GM12878 (cell line): ENCODE measurements around the gene TRIM47. TPM values are rescaled to one million over a fixed set of nuclear protein-coding genes. Genes with fewer than 3 reads are reported as not detected.

Source experiments
- ATAC-seq: fragments of 200-7000 bp; cut with Tn5 transposase; 3 replicates; pipeline ENCODE4 v1.9.1; 2020; ENCODE audit warnings: mild to moderate bottlenecking, moderate library complexity
- BruUV-seq: library from RNA; stranded (reverse); fragments of 400-500 nt; replicated peaks from 2 replicates; lab custom pipeline; 2021; lab: Mats Ljungman, UMichigan
- CTCF ChIA-PET: fragments of 300-600 bp; sonication (Branson Sonifier 250); formaldehyde crosslinking; extraction: SDS; loops from one replicate; lab custom pipeline; 2021; ENCODE audit warnings: inconsistent platforms; lab: Yijun Ruan, JAX
- POLR2A ChIA-PET: fragments of 350-600 bp; formaldehyde crosslinking; extraction: SDS; loops from one replicate; lab custom pipeline; 2021; ENCODE audit warnings: inconsistent platforms; lab: Charles Lee
- RAD21 ChIA-PET: fragments of 300-600 bp; sonication (Branson Sonifier 250); formaldehyde crosslinking; loops from one replicate; lab custom pipeline; 2023; ENCODE audit warnings: antibody characterized with exemption; ENCODE audit not compliant: unreplicated experiment; lab: Charles Lee
- SMC1A ChIA-PET: fragments of 300-600 bp; sonication (Branson Sonifier 250); formaldehyde crosslinking; loops from one replicate; lab custom pipeline; 2023; ENCODE audit not compliant: unreplicated experiment, uncharacterized antibody; lab: Charles Lee
- DNase-seq: peaks from one replicate; pipeline ENCODE4 v3.0.0-alpha.2; 2011; ENCODE audit warnings: low read depth, low spot score
- FAIRE-seq: peaks from 3 replicates; lab custom pipeline; 2011; peaks lifted over from hg19 to GRCh38; lab: Jason Lieb, UNC
- H2AFZ ChIP-seq: 2 replicates; pipeline ENCODE4 v1.6.0; 2011; ENCODE audit warnings: low read depth, low read length, control low read depth; ENCODE audit not compliant: control insufficient read depth
- H3K27ac ChIP-seq: 2 replicates; pipeline ENCODE4 v1.5.1; 2011; ENCODE audit warnings: control low read depth; ENCODE audit not compliant: control insufficient read depth, insufficient read depth
- H3K27me3 ChIP-seq, 2 experiments: replicated peaks in 1 of 2; 2 replicates each; pipeline versions ENCODE4 v1.6.0 to v1.6.1; 2011; ENCODE audit warnings: low read length in 1 of 2; ENCODE audit not compliant: control insufficient read depth in 2 of 2, insufficient read depth in 2 of 2
- H3K36me3 ChIP-seq, 2 experiments: 2 replicates each; pipeline ENCODE4 v1.5.1; 2011; ENCODE audit warnings: low read length in 1 of 2; ENCODE audit not compliant: control insufficient read depth in 2 of 2, insufficient read depth in 2 of 2
- H3K4me1 ChIP-seq: 2 replicates; pipeline ENCODE4 v1.6.1; 2011; ENCODE audit warnings: mild to moderate bottlenecking, low read length, moderate library complexity, mixed read lengths; ENCODE audit not compliant: control insufficient read depth, insufficient read depth
- H3K4me2 ChIP-seq: 2 replicates; pipeline ENCODE4 v1.6.0; 2011; ENCODE audit warnings: control low read depth; ENCODE audit not compliant: control insufficient read depth, insufficient read depth
- H3K4me3 ChIP-seq: fragments of 200-600 bp; sonication (generic); 2 replicates; pipeline ENCODE4 v1.5.1; 2016
- H3K79me2 ChIP-seq: 2 replicates; pipeline ENCODE4 v1.6.0; 2011; ENCODE audit warnings: low read length; ENCODE audit not compliant: control insufficient read depth, insufficient read depth
- H3K9ac ChIP-seq: 2 replicates; pipeline ENCODE4 v1.8.0; 2011; ENCODE audit warnings: low read length, control low read depth, mixed read lengths; ENCODE audit not compliant: control insufficient read depth, insufficient read depth
- H3K9me3 ChIP-seq: replicated peaks from 3 replicates; pipeline ENCODE4 v1.5.1; 2011; ENCODE audit warnings: mild to moderate bottlenecking, low read length; ENCODE audit not compliant: control insufficient read depth, insufficient read depth
- H4K20me1 ChIP-seq: 2 replicates; pipeline ENCODE4 v1.6.0; 2011; ENCODE audit not compliant: control insufficient read depth, insufficient read depth
- ATF7 ChIP-seq: fragments of 450-650 bp; IDR thresholded peaks from 2 replicates; pipeline ENCODE4 v1.6.1; 2016; ENCODE audit warnings: low read depth, mild to moderate bottlenecking
- BMI1 ChIP-seq: fragments of 450-650 bp; IDR thresholded peaks from 2 replicates; pipeline ENCODE4 v1.6.1; 2016; ENCODE audit warnings: mild to moderate bottlenecking, moderate library complexity, borderline replicate concordance
- CHD4 ChIP-seq: fragments of 200-600 bp; sonication (generic); IDR thresholded peaks from 2 replicates; pipeline ENCODE4 v1.6.1; 2016; ENCODE audit warnings: mild to moderate bottlenecking
- ETV6 ChIP-seq, 2 experiments: fragments of 450-650 bp in 1 of 2; IDR thresholded peaks in 1 of 2; conservative IDR thresholded peaks in 1 of 2; 2 replicates each; pipeline ENCODE4 v1.6.1; 2014; ENCODE audit warnings: antibody characterized with exemption in 1 of 2, borderline replicate concordance in 1 of 2, low read depth in 1 of 2, mild to moderate bottlenecking in 1 of 2, moderate library complexity in 1 of 2
- HDGF ChIP-seq: fragments of 450-650 bp; IDR thresholded peaks from 2 replicates; pipeline ENCODE4 v1.6.1; 2016; ENCODE audit warnings: antibody characterized with exemption
- IKZF2 ChIP-seq, 2 experiments: fragments of 450-650 bp; IDR thresholded peaks; 2 replicates each; pipeline ENCODE4 v1.6.1; 2017; ENCODE audit warnings: mild to moderate bottlenecking in 2 of 2, moderate library complexity in 2 of 2
- MAX ChIP-seq: IDR thresholded peaks from 2 replicates; pipeline ENCODE4 v1.6.1; 2012; ENCODE audit warnings: low read depth, low read length, improper control_type of control experiment
- SIN3A ChIP-seq: IDR thresholded peaks from 2 replicates; pipeline ENCODE4 v1.6.1; 2012; ENCODE audit warnings: low read depth, low read length, improper control_type of control experiment
- SPI1 ChIP-seq: IDR thresholded peaks from 2 replicates; pipeline ENCODE4 v1.6.1; 2011; ENCODE audit warnings: low read depth, mild to moderate bottlenecking, low read length, moderate library complexity, borderline replicate concordance; ENCODE audit not compliant: insufficient read depth
- TCF7 ChIP-seq: IDR thresholded peaks from 2 replicates; pipeline ENCODE4 v1.6.1; 2014; ENCODE audit warnings: antibody characterized with exemption, borderline replicate concordance
- ZBED1 ChIP-seq: IDR thresholded peaks from 2 replicates; pipeline ENCODE4 v1.6.1; 2016; ENCODE audit warnings: borderline replicate concordance
- ZBTB40 ChIP-seq: fragments of 450-650 bp; IDR thresholded peaks from 2 replicates; pipeline ENCODE4 v1.6.1; 2016; ENCODE audit warnings: mild to moderate bottlenecking, moderate library complexity, borderline replicate concordance
- whole genome bisulfite sequencing: methylation state at CpG from one replicate; pipeline ENCODE4 v1.1.6; 2016; ENCODE audit warnings: low lambda C conversion rate; ENCODE audit not compliant: insufficient replicate concordance, insufficient coverage; ENCODE audit errors: missing lambda C conversion rate; 5-methylcytosine and 5-hydroxymethylcytosine counted together
- in situ Hi-C: fragments of 300-500 bp; cut with MboI; formaldehyde crosslinking; loops from 9 replicates; pipeline ENCODE4 v1.14.3; 2018; ENCODE audit warnings: mixed read lengths
- intact Hi-C: fragments of 100-400 bp; cut with micrococcal nuclease; formaldehyde crosslinking; loops from one replicate; pipeline ENCODE4 v1.14.2; 2022; ENCODE audit not compliant: unreplicated experiment
- polyA plus RNA-seq, 11 experiments: library from polyadenylated mRNA; depleted of rRNA in 4 of 11; unstranded in 6 of 11; stranded (reverse) in 5 of 11; fragments of >200 nt; fragmentation: Nextera tagmentation in 4 of 11; fragmentation: Illumina TruSeq in 1 of 11; extraction: Ambion mirVana in 4 of 11; extraction: Trizol in 1 of 11; gene quantifications; 1 replicate in 1 of 11; 2 replicates in 10 of 11; pipeline versions ENCODE4 v1.2.1 to v1.2.3, GENCODE V29; 2011 to 2016; ENCODE audit warnings: inconsistent platforms in 2 of 11, missing spikeins in 2 of 11, low read depth in 1 of 11
- total RNA-seq, 4 experiments: library from RNA; depleted of rRNA in 3 of 4; stranded (reverse); fragments of >200 nt in 3 of 4; fragmentation: Illumina TruSeq in 1 of 4; extraction: Trizol in 1 of 4; gene quantifications; 2 replicates each; pipeline versions ENCODE4 v1.2.1 to v1.2.3, GENCODE V29; 2013 to 2021
- TF ChIP-seq, protein P1 (sequence below): IDR thresholded peaks from 2 replicates; pipeline ENCODE4 v1.6.1; 2012; ENCODE audit warnings: mild to moderate bottlenecking, low read depth, low read length

The TRIM47 gene
- total and polyA plus RNA-seq, 10 of the 15 experiments (the other 5 are each of a cell fraction or from before 2014, with no cell fraction given) = 0.35 to 9.7 (median 5.3) TPM

DNA sequence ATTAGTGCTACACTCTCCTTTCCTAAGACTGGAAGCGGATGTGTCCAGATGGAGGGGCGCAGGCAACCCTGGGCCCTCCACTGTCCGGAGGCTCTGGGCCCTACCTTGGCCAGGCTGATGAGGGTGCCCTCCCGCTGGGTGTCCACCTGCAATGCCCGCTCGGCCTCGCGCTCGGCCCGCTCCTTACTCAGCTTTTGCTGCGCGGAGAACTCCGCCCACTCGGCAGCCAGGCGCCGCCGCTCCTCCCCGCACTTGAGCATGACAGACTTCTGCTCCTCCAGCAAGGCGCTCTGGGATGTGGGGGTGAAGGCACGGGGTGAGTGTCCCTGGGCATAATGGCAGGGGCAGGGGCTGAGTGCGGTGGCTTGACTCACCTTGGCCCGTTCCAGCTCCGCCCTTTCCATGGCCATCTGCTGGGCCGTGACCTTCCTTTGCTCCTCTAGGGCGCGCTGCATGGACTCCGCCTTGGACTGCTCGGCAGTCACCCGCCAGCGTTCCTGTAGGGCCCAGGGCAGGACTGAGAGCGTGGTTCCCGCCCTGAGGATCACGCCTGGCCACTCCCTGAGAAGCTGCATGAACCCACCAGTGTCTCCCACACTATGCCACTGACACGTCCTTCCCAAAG is 36.4 kb upstream of the TRIM47 start (continued):
- TF ChIP-seq MAX (no peak), BMI1 (no peak), SPI1 (no peak), ZBTB40 (no peak), TCF7 (no peak)

- Histone ChIP-seq H3K27me3 (no peaks in the 10 kb centered on the region), H3K4me3 (no peak overlapping the region), H3K9ac (no peak overlapping the region), H2AFZ (no peak overlapping the region), H3K36me3 (no peaks in the 10 kb centered on the region), H3K9me3 (no peaks in the 10 kb centered on the region), H4K20me1 (no peaks in the 10 kb centered on the region), H3K79me2 (no peaks in the 10 kb centered on the region), H3K27ac (no peak overlapping the region), H3K4me2 (no peak overlapping the region), H3K4me1 (no peaks in the 10 kb centered on the region)
- ATAC-seq (no peak), DNase-seq (no peak), FAIRE-seq (no peak)
- SMC1A ChIA-PET = no interaction called here
- no TSS peak for BruUV-seq
- WGBS = 90% methylated on average over 24 of the region's 32 CpGs
- CTCF ChIA-PET = no interaction called here
- intact Hi-C loops (no loop called here), in situ Hi-C loops (no loop called here)
- RAD21 ChIA-PET = no interaction called here
- POLR2A ChIA-PET = interaction anchor here (0.6 kb wide), 1 partner anchor 536 kb away, joined by 4 read pairs; no protein-coding TSS in a partner anchor
- TF ChIP-seq IKZF2 (IDR thresholded peaks at IDR 0.05) (no peak), CHD4 (no peak), ZBED1 (no peak), ETV6 (conservative IDR thresholded peaks at IDR 0.05 in 1 of 2, IDR thresholded peaks at IDR 0.05 in 1 of 2; ENCODE audit: borderline replicate concordance in 1 of 2, low read depth in 1 of 2) (no peak), ATF7 (no peak), SPI1 (no peak), SIN3A (no peak), HDGF (no peak)
- TF ChIP-seq, protein P1, sequence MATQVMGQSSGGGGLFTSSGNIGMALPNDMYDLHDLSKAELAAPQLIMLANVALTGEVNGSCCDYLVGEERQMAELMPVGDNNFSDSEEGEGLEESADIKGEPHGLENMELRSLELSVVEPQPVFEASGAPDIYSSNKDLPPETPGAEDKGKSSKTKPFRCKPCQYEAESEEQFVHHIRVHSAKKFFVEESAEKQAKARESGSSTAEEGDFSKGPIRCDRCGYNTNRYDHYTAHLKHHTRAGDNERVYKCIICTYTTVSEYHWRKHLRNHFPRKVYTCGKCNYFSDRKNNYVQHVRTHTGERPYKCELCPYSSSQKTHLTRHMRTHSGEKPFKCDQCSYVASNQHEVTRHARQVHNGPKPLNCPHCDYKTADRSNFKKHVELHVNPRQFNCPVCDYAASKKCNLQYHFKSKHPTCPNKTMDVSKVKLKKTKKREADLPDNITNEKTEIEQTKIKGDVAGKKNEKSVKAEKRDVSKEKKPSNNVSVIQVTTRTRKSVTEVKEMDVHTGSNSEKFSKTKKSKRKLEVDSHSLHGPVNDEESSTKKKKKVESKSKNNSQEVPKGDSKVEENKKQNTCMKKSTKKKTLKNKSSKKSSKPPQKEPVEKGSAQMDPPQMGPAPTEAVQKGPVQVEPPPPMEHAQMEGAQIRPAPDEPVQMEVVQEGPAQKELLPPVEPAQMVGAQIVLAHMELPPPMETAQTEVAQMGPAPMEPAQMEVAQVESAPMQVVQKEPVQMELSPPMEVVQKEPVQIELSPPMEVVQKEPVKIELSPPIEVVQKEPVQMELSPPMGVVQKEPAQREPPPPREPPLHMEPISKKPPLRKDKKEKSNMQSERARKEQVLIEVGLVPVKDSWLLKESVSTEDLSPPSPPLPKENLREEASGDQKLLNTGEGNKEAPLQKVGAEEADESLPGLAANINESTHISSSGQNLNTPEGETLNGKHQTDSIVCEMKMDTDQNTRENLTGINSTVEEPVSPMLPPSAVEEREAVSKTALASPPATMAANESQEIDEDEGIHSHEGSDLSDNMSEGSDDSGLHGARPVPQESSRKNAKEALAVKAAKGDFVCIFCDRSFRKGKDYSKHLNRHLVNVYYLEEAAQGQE = no peak
These were observed 35.3 kb upstream of the TRIM47 start for GRCh38 chr17:75913537-75914210.
